ENCODE data around the gene DCP1A.

DNA sequence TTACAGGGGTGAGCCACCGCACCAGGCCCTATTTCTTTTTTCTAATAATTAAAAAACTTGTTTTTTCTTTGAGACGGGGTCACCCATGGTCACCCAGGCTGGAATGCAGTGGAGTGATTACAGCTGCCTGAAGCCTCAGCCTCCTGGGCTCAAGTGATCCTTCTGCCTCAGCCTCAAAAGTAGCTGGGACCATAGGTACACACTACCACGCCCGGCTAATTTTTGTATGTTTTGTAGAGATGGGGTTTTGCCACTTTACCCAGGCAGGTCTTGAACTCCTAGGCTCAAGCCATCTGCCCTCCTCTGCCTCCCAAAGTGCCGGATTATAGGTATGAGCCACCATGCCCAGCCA, 90.7 kb downstream of the DCP1A start:
- TF ChIP-seq CTCF (conservative IDR thresholded peaks at IDR 0.05; ENCODE audit: low read depth, low read length) = no peak
- no peak for TF ChIP-seq EZH2 (IDR thresholded peaks at IDR 0.05; ENCODE audit: low read length, unreplicated experiment)

Measured in PC-3 (cell line).